Measurements from ENCODE around the gene GDPD5. TPM values are rescaled to one million over a fixed set of nuclear protein-coding genes. Genes with fewer than 3 reads are reported as not detected.

The GDPD5 gene
- total and polyA plus RNA-seq, 9 of the 15 experiments (the other 6 are each of a cell fraction or from before 2014, with no cell fraction given) = 0.32 to 27.3 (median 8.0) TPM

DNA sequence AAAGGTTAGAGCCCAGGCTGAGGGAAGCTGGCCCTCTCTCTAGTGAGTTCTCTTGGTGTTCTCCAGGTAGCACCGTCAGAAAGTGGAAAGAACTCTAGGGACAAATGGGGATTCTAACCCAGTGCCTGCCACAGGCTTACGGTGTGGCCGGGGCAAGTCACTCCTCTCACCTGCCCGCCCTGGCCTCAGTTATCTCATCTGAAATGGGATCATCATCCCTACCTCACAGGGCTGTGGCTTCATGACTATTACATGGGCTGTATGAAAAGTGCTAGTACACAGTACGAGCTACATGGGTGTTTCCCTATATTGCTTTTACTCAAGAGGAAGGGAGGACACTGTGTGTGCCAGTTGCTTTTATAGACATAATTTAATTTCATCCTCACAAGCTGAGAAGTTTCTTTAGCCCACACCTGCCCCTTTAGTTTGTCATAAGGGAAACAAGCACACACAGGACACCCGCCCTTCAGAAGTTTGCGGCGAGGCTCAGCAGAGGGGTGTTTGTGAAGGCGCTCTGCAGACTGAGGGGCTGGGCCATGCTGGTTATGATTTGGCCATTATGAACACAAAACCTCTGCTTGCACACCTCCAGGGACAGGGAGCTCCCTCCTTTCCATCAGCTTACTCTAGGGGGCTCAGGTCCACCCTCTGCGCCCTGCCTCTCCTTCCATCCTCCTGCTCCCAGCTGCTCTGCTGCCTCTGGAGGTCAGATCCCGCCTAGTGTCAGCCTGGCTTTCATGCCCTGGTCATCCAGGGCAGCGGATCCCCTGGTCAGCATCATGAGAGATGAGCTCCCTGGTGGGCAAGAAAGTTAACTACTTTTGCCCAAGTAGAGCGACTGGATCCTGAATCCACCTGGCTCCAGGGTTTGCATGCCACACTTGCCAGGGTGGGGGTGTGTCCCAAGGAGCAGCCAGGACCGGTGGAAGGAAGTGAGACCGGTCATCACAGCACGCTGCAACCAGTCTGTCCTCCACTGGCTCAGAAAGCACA is 93.9 kb downstream of the GDPD5 start:
- DNase-seq (ENCODE audit: extremely low read depth in 1 of 4, low spot score in 3 of 4) (peak in 2 of 4 experiments; percentile 29), ATAC-seq (peak; percentile 52), FAIRE-seq (no peak)
- Histone ChIP-seq H4K20me1 (replicated peaks; ENCODE audit: control insufficient read depth, insufficient read depth, low read length) (no peaks in the 10 kb centered on the region; the same call in 1 of the 2 replicates), H3K36me3 (ENCODE audit: control insufficient read depth, insufficient read depth, low read length) (no peaks in the 10 kb centered on the region), H3K9me3 (replicated peaks; ENCODE audit: control insufficient read depth, insufficient read depth, low read depth, low read length) (no peaks in the 10 kb centered on the region), H3K9ac (ENCODE audit: insufficient read depth in 1 of 2, low read depth in 2 of 2, low read length in 2 of 2) (peak overlapping the region in 1 of 2 experiments; percentile 55; a peak in 2 of 4 replicates), H3K4me1 (replicated peaks in 1 of 2; ENCODE audit: control insufficient read depth in 2 of 2, insufficient read depth in 2 of 2, low read length in 2 of 2) (peaks cover 0 to 10% of the 10 kb centered on the region in 2 experiments; a peak in 4 of 5 replicates), H3K4me2 (ENCODE audit: insufficient read depth, low read length) (no peak overlapping the region), H3K9me1 (ENCODE audit: control insufficient read depth, insufficient read depth, low read length) (no peaks in the 10 kb centered on the region), H3K79me2 (ENCODE audit: control insufficient read depth, insufficient read depth, low read length) (no peaks in the 10 kb centered on the region), H2AFZ (ENCODE audit: low read depth, low read length) (no peak overlapping the region), H3K27ac (ENCODE audit: extremely low read depth, low read depth, low read length) (no peak overlapping the region), H3K4me3 (no peak overlapping the region), H3K27me3 (ENCODE audit: control insufficient read depth in 2 of 2, insufficient read depth in 2 of 2, low read length in 2 of 2) (peaks cover 4 to 22% of the 10 kb centered on the region in 2 experiments; a peak in 4 of 5 replicates)
- no TSS peak for BruUV-seq (replicated peaks)
- no peak for TF ChIP-seq ZNF280A (IDR thresholded peaks at IDR 0.05; ENCODE audit: low read depth, partially characterized antibody)
- TF ChIP-seq CTCF (IDR thresholded peaks at IDR 0.05 in 2 of 3, conservative IDR thresholded peaks at IDR 0.05 in 1 of 3; ENCODE audit: insufficient read depth in 2 of 3, low read depth in 1 of 3, low read length in 3 of 3) = peak in 2 of 3 experiments; percentile 21 to 47; a peak in 3 of 6 replicates
- TF ChIP-seq, protein P1, sequence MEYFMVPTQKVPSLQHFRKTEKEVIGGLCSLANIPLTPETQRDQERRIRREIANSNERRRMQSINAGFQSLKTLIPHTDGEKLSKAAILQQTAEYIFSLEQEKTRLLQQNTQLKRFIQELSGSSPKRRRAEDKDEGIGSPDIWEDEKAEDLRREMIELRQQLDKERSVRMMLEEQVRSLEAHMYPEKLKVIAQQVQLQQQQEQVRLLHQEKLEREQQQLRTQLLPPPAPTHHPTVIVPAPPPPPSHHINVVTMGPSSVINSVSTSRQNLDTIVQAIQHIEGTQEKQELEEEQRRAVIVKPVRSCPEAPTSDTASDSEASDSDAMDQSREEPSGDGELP (CRISPR knock-in tag; IDR thresholded peaks at IDR 0.05; ENCODE audit: borderline replicate concordance) = 0 out of 2 replicates have a peak, but pooled peaks have one; percentile 10
- WGBS (ENCODE audit: insufficient coverage, low coverage, missing lambda C conversion rate) = 11% methylated on average over 14 of the region's 16 CpGs
- POLR2A ChIA-PET = interaction anchor here (0.5 to 1.2 kb wide), 4 partner anchors 12 to 35 kb away, joined by 3 read pairs; no protein-coding TSS in a partner anchor
- in situ Hi-C loops (cut with MboI) (loop anchor here (25.0 kb wide), 1 partner anchor 430 kb away; no protein-coding TSS in a partner anchor), intact Hi-C loops (cut with micrococcal nuclease) (no loop called here)
- CTCF ChIA-PET (ENCODE audit: low intra/inter-chr PET ratio) = interaction anchor here (0.6 kb wide), 1 partner anchor 24 kb away, joined by 3 read pairs; no protein-coding TSS in a partner anchor
